Left renal pelvis (tissue), 4 donors: Measurements from ENCODE around the gene MPRIP. TPM values are rescaled to one million over a fixed set of nuclear protein-coding genes. Genes with fewer than 3 reads are reported as not detected.

ENCODE experiments used
- DNase-seq, 4 donors: peaks; one replicate each; pipeline ENCODE4 v3.0.0-alpha.2; 2013; ENCODE audit warnings: low read depth in 4 of 4, low spot score in 3 of 4
- polyA plus RNA-seq, 4 donors: library from polyadenylated mRNA; unstranded; fragments of 120-200 nt; gene quantifications; one replicate each; pipeline ENCODE4 v1.2.1, GENCODE V29; 2013; ENCODE audit not compliant: insufficient read length in 4 of 4

Gene MPRIP
- polyA plus RNA-seq, 4 donors = 144 to 180 (median 161) TPM

DNA sequence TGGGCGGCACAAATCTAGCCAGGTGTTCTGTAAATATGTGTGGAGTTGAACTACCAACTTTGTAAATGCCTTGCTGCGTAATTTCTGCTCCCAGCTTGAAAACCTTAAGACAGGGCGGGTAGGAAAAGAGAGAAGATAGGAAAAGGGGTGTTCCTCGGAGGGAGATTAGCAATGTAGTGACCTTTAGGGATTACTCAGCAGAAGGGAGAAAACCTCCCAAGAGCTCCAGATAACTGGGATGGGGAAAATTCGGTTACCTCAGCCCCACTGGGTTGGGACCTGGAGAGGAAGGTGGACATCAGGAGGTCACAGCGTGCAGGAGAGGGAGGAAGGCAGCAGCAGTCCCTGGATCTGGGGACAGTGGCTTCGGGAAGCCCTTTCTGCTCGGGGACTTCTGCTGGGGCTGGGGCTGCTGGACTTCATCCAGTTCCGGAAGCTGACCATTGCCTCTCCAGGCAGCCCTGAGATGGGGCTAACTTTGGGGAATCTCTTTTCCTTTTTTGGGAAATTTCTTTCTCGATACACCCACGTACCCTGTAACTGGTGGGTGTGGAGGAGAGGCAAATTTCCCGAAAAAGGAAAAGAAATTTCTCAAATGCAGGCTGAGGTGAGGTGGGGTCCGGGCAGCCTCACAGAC is 39.2 kb downstream of the MPRIP start:
- no peak for DNase-seq

DNA sequence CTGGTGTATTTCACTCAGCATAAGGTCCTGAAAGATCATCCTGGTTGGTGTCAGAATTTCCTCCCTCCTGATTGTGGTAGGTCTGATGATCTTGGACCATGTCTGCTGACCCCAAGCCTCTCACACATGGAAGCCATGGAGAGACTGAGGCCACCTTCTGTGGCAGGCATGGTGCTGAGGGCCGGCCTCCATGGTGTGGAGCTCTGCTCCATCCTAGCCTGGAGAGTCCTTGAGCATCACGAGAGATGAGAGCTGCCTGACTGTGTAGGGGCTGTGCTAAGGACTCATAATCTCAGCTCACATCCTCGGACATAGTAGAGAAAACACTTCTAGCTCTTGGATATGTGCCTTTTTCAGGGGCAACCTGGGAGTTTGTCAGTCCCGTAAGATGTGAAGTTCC is 40.6 kb downstream of the MPRIP start:
- DNase-seq = no peak

DNA sequence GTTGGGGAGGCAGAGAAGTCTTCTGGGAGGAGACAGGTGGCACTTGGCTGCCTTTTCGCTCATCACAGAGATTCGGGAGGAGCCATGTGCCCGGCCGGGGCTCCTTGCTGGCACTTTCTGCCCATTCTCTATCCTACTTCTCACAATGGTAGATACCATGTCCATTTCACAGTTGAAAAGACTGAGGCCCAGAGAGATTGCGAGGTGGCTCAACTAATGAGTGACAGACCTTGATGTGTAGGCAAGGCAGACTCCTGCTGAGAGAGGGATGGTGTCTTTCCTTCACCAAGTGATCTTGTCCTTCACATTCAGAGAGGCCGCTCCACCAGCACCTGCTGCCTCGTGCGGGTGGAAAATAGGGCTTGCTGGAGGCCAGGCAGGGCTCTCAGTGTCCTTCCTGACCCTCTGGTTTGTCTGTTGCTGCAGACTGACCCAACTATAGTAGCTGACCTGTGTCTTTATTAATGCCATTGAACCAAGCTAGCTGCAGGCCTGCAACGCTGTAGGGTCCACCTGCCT is 42.1 kb downstream of the MPRIP start:
- no peak for DNase-seq

DNA sequence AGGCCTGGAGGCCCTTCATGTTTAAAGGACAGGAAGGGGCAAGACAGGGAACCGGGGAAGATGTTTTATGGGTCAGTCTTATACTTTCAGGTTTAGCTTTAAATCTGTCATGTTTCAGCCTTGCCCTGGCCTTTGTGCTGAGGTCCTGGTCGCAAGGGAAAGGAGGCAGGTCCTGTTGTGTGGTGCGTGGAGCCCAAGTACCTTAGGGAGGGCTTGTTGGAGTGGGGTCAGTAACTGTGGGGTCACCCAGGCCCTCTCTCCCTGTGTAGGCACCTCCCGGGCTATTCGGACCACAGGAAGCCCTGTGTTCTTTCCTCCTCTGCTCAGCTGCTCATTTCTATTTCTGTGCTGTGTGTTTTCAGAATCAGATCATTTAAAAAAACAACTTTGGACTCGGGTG is 42.7 kb downstream of the MPRIP start:
- no peak for DNase-seq

DNA sequence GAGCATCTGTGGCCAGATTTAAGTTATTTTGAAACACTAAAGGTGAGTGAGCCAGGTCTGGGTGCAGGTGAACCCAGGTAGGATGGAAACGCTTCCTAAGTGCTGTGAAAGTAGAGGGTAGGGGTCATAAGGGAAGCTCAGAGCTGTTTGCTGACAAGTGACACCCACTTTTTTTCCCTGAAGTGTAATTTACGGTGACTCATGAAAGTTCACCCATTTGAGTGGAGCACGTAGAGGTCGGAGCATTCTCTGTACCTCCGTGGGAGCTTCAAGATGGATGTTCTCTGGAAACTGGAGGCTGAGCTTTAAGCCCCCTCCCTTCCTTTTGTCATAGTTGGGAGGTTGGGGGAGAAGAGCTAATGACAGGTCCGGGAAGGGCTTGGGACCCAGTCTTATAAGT is 44.3 kb downstream of the MPRIP start:
- no peak for DNase-seq

DNA sequence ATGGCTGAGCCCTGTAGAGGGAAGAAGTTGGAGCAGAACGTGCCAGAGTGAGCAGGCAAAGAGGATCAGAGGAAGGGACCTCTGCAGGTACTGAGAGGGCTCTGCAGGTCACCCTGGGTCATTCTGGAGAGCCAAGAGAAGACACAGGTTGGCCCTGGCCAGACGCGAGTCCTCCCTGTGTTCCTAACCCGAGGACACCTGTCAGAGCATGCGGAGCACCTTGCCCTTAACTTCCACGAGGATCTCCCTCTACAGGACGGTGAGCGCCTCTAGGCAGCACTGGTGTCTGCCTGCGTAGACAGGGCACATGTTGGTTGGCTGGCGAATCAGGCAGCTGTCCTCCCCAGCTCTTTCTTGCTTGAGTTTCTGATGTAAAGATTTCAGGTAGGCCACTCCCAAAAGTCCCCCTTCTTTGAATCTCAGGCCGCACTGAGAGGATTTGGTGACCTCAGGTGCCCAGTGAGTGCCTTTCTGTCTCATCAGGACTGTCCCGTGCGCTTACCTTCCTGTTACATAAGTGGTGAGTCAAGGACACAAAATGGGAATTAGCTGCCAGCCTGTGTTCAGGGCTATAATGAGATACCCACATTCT is 45.3 kb downstream of the MPRIP start:
- no peak for DNase-seq

DNA sequence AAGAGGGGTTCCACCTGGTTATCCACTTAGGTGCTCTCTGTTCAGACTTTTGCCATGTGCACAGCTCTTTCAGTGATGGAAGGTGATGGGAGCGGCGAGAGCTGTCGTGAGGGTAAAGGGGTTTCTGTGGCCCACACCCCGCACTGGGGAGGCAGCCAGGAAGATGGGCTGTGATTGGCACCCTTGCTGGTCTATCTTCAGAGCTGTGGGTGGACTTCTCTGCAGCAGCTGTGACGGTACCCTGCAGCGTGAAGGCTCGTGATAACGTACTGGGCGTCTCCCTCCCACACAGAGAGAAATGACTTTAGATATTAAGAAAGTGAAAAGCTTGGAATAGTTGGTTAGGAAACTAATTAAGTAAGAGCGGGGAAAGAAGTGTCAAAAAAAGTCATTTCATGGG is 45.8 kb downstream of the MPRIP start:
- DNase-seq = no peak

DNA sequence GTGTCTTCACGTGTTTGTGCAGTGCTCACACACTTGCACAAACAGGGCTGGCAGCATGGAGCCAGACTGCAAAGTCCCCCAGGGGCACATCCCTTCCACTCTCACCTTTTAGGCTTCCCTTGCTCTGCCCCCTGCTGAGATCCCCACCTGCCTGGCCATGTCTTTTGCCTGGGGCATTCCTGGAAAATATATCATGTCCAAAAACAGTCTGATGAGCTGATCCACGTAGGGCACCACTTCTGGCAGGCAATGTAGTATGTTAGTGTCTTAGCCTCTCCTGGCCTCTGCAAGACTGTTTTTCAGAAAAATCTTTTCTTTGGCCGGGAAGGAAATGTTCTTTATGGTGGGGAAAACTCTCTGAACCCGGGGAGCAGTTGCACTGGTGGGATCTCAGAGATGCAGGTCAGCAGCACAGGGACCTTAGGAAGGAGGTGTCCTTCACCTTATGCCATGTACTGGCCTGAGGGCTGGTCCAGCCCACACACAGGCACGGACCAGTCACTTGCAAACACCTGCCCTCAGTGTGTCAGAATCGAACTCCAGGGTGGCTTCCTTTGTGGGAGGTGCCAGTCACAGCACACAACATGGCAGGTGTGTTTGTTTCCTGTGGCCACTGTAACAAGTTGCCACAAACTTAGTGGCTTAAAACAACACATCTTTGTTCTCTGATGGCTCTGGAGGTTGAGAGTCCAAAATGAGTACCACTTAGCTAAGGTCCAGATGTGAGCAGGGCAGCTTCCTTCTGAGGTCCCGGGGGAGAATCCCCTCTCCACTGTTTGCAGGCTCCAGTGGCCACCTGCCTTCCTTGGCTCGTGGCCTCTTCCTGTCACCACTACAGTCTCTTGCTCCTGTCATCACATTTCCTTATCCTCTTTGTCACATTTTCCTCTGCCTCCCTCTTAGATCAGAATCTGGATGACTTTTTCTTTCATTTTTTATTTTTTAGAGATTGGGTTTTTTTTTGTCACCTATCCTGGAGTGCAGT is 46.6 kb downstream of the MPRIP start:
- DNase-seq = no peak

DNA sequence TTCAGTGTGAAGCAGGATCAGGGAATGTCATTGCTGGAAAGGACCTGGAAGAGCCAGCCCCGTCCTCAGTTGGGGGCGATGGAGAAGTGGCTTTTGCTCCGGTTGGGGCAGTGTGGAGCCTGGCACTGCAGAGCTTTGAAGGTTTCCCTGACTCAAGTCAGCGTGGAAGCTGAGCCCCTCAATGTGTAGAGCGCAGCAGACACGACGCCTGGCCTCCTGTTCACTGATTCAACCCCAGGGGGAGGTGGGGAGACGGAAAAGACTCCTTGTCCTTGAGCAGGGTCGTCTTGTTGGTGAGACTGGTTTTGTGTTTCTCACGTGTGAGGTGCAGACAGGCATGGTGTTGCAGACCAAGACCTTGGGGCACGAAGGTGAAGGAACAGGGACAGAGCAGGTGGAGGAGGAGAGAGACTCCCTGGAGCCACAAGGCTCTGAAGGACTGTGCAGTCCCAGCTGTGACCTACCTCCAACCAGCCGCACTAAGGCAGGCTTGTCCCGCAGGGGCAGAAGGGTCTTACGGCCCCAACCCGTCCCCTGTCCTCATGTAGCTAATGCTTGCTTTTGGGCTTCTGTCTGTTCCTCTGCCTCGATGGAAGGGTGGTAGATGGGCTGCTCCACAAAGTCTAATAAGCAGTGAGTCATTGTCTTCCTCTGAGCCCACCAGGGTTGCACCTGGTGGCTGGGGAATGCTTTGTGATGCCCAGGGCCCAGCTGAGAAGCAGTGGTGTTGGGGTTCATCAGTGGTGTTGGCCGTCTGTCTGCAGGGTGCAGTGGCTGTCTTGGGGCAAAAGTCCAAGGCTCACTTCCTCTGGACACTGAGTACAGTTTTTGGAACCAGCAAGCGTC is 47.8 kb downstream of the MPRIP start:
- no peak for DNase-seq

DNA sequence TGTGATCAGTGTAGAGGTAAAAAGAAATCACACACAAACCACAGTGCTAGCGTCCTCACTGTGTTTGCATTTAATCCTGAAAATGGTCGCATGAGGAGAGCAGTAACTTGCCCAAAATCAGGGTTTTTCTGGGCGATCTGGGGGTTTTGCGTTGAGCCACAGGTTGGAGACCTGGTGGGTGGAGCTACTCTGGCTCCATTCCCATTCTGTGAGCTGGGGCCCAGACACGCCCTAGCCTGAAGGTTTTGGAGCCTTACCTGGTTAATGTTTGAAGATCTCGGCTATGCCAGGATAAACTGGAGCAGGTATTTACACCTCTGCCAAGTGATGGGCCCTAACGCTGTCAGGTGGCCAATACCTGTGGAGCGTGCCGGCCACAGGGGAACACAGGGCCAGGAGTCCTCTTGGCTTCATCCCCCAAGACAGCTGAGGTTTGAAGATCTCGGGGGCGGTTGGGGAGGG is 48.4 kb downstream of the MPRIP start:
- DNase-seq = no peak

DNA sequence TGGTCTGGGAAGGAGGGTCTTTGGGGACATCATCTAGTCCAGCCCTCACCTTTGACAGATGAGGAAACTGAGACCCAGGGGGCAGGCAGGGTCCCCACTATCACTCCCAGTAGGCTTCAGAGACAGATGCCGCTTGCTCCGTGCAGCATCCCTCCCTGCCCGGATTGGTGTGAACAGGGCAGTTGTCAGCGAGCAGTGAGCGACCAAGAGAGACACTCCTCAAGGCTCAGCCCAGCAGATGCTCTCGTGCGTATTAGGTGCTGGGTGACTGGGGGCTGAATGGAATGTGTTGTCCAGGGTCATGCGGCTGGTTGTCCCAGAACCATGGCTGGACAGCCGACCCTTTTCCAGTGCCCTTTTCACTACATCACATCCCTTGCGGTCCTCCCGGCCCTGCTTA is 49.0 kb downstream of the MPRIP start:
- no peak for DNase-seq

DNA sequence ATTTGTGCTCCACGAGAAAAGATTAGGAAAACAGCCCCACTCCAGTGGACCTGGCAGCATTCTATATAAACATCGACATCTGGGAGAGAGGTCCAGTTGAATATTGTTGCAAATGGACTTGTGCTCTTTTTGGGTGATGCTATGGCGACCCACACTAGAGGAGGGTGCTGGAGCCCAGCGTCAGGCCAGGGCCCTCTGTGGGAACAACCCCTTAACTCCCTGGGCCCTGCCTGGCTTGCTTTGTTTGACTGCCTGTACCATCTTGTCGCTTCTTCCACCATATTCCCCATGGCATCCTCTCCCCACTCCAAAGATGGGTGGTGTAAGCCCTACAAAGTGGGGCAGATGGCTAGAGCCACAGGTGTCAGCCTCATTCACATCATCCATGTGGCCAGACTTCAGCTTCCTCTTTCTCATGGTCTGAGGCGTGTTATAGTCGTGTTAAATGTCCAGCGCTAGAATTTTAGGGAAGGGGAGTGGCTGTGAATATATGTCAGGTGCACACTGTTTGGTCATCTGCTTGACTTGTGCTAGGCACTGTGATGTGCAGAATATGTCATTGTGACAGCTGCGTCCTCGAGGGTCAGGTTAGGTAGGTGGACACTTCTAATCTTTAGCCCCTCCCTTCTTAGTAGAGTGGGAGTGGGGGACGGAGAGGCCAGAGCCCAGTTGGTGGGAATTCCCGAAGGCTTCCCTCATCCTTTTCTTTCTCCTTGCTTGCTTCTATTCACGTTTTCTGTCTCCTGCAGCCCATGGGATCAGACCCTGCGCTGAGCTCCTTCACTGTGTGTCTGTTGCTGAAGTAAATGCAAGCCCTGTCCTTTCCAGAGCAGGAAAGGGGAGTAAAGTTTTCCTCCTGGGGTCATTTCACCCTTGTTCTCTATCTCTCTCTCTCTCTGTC is 49.8 kb downstream of the MPRIP start:
- DNase-seq = no peak

DNA sequence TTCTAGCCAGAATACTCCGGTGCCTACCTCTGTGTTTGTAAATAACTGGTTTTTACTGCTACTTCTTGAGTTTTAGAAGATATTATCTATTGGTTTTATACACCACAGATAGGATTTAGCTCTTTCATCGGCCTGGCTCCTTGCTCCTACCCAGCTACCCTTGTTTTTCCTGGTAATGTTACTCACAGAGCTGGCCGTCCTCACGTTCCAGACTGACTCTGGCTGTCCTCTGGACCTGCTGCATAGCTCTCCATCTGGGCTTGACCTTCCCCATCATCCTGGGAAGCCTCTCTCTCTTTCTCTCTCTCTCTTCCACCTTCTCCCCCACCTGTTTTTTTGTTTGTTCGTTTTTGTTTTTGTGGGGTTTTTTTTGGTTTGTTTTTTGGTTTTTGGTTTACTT is 51.5 kb downstream of the MPRIP start:
- no peak for DNase-seq

DNA sequence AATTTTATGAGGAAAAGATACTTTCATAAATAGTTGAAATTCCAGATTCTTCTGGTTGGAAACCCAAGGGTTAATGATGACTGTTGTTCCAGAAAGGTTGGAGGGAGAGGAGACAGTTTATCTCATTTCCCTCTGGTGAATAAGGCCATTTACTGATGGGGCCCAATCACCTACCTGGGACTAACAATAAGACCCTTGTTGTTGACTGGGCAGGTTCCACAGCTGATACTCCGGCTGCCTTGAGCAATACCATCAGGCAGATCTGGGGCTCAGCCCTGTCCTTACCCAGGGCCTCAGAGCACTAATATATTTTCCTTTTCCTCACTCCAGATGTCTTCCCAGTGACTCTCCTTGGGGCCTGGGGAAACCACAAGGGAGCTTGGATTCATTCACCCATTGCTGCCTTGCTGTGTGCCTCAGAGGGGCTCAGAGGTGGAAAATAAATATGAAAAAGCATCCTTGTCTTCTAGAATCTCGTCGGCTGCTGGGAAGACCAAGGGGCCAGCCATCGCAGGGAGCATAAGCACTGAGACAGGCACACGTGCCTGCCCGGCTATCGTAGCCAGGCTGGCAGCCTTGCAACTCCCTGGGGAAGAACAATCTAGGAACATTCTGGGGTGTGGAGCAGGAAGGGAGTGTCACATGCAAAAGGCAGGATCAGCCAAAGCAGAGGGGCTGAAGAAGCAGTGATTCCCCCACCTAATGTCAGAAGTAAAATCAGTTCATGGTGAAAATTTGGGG is 54.4 kb downstream of the MPRIP start:
- no peak for DNase-seq

DNA sequence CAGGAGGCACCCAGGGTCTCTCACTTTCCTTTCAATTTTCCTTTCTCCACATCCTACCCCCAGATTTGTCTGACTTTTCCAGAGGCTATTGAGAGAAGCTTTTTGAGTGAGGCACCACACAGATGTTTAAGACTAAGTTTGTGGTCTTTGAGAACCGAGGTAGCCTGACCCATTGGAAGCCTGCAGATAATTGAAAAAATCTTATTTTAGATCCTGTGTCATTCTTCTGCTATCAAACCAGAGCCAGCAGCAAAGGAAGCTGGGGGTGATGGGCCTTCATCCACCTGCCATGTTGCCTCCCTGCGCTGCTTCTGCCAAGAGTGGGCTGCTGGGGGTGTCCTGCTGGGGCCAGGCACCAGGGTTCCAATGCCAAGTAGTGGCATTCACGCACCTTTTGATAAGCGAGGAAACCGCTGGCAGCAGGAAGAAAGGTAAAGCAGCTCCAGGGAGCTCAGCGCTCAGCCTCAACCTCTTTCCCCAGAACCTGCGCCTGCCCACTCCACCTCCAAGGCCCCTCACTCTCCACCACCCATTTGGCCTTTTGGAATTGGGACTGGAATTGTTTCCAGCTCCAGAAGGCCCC is 55.6 kb downstream of the MPRIP start:
- no peak for DNase-seq

DNA sequence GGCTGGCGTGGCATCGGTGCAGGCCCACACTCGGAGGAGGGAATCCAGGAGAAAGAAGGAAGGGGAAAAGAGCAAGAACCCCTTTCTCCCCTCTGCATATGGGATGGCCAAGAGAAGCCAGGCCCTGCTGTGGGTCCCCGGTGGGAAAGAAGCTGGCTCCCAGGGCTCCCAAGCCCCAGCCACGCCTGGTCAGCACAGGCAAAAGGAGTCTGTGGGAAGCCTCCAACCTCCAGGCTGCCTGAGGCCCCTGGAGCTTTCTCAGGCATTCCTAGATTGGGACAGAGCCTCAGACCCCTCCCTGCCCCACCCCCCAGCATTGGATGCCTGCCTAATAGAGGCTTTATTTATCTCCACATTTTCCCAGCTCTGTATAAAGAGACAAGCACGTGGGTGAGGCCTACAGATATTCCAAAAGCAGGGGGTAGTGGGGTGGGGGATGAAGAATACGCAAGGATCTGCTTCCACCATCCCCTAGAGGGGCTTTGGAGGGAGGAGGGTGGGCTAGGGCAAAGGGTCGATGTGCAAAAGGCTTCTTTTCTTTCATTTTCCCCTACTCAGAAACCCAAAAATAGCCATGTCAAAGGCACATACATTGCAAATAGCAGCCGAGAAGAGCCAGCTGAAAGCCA is 56.4 kb downstream of the MPRIP start:
- peak; percentile 60 to 66 (median 62) for DNase-seq

DNA sequence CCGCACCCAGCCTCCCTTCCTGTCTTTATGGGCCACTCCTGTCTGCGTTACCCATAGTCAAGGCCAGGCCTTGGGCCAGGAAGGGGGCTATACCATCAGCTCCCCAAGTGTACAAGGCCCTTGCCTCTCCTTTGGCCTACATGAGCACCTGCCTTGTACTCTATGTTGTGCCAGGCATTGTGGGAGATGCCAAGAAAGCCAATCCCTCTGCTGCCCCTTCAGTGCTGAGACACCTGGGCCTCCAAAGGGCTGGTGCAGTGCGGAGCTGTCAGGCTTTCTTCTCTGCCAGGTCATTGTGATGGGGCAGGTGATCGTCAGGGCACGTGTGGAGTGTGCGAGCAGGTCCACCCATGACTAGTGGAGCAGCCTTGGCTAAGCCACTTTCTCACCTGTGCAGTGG is 59.9 kb downstream of the MPRIP start:
- DNase-seq = no peak

DNA sequence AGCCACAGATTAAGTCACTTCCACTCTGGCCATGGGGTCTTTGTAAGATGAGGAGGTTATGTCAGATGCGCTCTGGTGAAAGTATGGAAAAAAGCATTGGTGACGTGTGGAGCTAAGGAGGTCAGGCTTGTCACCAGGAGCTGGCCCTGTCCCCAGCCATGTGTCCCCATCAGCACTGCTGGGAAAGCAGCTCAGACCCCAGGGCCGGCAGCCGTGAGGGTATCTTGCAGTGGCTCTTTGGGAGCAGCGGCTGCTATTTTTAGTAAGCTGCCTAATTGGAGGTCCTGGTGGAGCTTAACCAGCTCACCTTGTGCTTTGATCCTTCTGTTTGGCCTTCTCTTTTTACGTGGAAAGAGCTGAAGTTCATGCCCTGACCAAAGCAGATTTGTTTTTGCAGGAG is 60.9 kb downstream of the MPRIP start:
- DNase-seq = no peak
